ENCODE measurements around the gene MOCS1.

DNA sequence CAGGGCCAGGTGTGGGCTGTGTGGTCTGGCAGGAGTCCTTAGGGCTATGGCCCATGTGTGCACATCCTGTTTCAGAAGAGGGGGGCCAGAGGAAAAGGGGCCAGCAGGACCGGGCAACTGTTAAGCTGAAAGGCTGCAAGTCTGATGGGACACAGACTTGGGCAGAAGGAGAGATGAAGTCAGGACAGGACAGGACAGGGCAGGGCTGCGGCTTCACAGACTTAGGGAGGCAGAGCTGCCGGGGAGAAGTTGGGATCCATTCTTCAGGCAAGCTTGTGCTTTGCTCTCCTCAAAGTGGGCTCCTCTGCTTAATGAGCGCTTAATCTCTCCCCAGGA, 28.7 kb downstream of the MOCS1 start:
- TF ChIP-seq EZH2phosphoT487 (IDR thresholded peaks at IDR 0.05; ENCODE audit: insufficient read depth, low read depth) (no peak), EZH2 (IDR thresholded peaks at IDR 0.05; ENCODE audit: insufficient read depth, poor library complexity, severe bottlenecking) (no peak)
